GM18517 (cell line): ENCODE measurements around the gene USP30.
A peak's percentile ranks its signal among the peaks of the same experiment; 100 is the strongest.

Source experiments
- ATAC-seq: cut with Tn5 transposase; IDR thresholded peaks from one replicate; pipeline ENCODE4 v1.9.1; 2021; ENCODE audit warnings: mild to moderate bottlenecking, moderate library complexity; ENCODE audit not compliant: unreplicated experiment

The USP30 gene

GRCh38 chr12:109097140-109097434 is 44.7 kb downstream of the USP30 start:
- ATAC-seq, result no peak

GRCh38 chr12:109097435-109098182 is 45.2 kb downstream of the USP30 start, which contains the start of gene UNG:
TSS of gene UNG (plus strand) at chr12:109097597. CDS start at chr12:109097680, 83 bp downstream.
- ATAC-seq, result peak; percentile 68

DNA sequence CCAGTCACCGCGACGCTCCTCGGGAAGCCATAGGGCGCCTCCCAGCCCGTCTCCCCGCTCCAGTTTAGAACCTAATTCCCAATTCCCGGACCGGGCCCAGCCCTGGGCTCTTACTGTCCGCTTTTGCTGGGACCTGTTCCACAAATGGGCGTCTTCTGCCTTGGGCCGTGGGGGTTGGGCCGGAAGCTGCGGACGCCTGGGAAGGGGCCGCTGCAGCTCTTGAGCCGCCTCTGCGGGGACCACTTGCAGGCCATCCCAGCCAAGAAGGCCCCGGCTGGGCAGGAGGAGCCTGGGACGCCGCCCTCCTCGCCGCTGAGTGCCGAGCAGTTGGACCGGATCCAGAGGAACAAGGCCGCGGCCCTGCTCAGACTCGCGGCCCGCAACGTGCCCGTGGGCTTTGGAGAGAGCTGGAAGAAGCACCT is 45.8 kb downstream of the USP30 start:
- peak; percentile 35 for ATAC-seq

GRCh38 chr12:109098651-109099050 is 46.3 kb downstream of the USP30 start:
- no peak for ATAC-seq

DNA sequence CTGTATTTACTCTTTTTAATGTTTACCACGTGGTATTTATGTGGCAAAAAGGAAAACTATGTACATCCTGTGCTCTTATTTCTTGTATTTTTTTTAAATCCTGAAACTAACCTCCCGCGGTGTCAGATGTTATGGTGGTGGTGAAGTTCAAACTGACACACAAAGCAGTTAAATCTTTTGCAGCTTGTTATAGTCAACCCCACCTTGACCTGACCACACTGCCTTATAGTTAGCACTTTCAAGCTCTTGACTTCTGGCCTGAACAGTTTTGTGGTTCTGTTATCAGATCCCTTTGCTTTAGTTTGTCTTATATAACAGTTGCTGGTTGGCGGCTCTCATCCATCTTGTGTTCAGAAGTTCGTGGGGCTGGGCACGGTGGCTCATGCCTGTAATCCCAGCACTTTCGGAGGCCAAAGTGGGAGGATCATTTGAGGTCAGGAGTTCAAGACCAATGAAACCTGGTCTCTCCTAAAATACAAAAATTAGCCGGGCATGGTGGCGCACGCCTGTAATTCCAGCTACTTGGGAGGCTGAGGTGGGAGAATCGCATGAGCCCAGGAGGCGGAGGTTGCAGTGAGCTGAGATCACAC is 47.1 kb downstream of the USP30 start:
- ATAC-seq, result no peak

DNA sequence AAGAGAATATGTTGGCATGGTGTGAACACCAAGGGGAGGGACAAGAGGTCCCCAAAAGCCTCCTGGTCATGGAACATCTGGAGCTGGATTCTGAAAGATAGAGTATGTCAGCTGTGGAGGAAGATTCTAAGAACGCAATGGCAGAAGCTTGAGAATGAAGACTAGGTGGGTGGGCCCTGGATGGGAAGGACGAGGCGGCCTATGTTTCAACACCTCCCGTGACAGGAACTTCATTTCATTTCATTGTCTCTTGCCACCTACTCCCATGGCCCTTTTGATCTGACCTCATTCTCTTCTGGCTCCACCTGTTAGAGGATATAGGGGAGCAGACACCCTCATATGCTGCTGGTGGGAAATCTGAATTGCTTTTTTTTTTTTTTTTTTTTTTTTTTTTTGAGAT is 48.4 kb downstream of the USP30 start:
- no peak for ATAC-seq

GRCh38 chr12:109102491-109102890 is 50.1 kb downstream of the USP30 start:
- no peak for ATAC-seq

DNA sequence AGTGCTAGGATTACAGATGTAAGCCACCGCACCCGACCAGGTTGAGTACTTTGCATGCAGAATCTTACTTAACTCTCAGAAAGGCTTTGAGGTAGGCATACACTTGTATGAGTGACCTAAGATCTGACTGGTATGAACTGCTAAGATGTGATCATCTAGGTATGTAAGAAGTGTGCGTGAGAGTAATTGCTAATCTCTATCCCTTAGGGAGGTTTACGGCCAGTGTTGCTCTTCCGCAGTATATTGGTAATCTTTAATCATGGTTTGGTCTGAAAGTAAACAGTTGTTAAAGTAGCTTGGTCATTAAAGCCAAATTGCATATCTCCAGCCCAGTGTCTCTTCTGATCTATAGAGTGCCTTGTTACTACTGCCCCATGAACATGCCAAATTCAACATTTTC is 52.8 kb downstream of the USP30 start:
- ATAC-seq, result no peak

- no peak for ATAC-seq
These were observed 57.5 kb downstream of the USP30 start for GRCh38 chr12:109109746-109110350.

- ATAC-seq, result no peak
These were observed 58.7 kb downstream of the USP30 start for GRCh38 chr12:109110988-109111495.

DNA sequence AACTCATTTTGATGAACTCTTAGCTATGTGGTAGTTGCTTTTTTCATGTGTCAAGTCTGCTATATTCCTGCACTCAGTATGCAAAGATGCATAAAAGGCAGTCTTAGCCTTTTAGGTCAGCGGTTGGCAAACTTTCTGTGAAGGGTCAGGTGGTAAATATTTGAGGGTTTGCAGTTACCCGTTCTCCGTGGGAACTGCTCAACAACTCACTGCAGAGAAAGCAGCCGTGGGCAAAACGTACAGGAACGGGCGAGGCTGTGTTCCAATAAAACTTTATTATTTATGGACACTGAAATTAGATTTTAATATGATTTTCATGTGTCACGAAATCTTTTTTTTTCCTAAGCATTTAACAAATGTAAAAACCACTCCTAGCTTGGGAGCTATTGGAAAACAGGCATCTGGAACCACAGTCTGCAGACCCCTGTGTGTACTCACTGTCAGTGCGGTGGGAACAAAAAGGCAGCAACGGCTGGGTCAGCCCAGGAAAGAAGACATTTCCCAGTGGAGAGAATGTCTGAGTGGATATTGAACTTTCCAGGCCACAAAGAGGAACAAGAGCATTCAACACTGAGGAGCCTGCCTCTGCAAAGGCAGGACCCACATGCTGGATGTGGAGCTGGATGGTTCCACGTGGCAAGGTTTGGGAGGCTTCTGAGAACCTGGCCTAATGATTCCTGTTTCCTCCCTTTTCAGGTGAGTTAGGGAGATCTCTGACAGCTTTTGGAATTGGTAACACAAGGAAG is 60.5 kb downstream of the USP30 start:
- ATAC-seq, result no peak

GRCh38 chr12:109113661-109114321 is 61.4 kb downstream of the USP30 start:
- ATAC-seq, result no peak

DNA sequence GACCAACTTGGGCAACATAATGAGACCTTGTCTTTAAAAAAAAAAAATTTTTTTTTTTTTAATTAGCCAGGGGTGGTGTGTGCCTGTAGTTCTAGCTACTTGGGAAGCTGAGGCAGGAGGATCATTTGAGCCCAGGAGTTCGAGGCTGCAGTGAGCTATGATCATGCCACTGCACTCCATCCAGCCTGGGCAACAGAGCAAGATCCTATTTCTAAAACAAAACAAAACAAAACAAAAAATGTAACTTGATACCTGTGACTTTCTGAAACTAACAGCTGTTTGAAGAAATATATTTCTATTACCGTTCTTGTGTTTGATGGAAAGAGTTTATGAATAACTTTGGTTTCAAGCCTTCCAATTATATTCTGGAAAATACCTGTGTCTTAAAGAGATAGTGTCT is 62.3 kb downstream of the USP30 start:
- no peak for ATAC-seq

- ATAC-seq, result no peak
These were observed 63.0 kb downstream of the USP30 start for GRCh38 chr12:109115404-109115757.

DNA sequence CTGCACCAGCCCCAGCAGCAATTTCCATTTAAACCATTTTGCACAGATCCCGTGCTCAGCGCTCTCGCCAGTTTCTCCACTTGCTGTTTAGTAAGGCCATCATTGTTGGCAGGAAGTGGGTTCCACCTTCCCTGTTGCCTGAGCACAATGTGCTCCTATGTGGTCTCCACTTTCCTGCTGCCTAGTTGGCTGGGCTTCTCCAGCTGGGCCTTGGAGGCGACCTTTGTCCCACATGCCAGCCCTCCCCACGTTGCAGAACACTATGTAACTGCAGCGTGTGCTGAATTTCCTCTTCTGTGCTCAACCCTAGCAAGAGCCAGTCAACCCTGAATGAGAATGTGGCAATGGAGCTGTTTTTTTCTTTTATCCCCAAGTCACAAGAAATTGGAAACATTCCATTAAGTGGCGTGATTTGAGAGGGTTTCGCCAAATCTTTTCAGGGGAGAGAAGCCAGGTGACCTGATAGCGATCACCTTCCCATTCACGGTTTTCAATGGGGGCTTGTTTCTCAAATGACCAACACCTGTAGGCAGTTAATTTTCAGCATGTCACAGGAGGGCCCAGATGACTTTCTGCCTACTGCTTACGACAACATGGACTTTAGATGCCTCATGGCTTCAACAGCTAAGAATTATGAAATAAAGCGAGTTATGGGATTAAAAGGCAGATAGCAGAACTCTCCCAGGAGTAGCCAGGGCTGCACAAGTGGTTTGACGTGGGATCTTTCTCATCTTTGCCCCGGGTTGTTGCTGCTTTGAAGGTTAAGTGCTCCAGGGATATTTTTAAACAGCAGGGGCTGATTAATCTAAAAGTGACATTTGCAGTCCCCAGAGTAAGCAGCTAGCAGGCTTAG is 63.6 kb downstream of the USP30 start, which contains the start of gene ACACB:
Gene ACACB, plus strand, starts transcription at position 830 of the 853 bp plus-strand sequence. CDS start 22,819 bp downstream, outside the sequence.
- no peak for ATAC-seq

- ATAC-seq, result no peak
These were observed 64.2 kb downstream of the USP30 start for GRCh38 chr12:109116611-109116949.

DNA sequence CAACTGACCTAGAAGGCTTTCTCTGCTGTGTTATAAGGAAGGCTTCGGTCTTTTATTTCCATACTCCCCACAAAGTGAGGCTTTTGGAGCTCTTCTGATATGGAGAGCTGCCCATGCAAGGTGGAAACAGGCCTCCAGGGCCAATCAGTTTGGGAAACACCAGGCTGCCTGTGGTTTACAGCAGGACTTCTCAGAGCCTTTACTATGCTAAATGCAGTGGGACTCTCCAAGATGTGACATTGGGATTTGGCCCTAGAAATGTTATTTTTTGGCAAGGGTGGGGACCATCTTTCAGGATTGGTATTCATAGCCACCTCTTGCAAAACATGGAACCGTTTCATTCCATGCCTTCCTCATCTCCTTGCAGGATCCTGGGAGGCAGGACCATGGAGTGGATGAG is 67.7 kb downstream of the USP30 start:
- no peak for ATAC-seq

DNA sequence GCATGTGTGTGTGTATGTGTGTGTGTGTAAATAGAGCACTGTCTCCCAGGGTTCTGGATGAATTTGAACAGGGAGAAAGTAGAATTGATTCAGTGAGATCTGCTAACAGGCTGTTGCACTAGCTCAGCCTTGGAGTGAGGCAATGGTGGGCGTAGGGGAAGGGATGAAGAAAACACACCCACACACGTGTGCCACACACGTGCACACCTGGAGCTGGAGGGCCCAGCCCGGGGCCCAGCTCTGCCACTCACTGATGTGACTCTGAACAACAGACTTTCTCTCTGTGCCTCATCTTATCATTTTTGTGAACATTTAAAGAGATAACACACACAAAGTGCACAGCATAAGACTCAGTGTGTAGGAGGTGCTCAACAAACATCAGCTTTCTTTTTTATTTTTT is 68.2 kb downstream of the USP30 start:
- no peak for ATAC-seq

GRCh38 chr12:109121346-109121880 is 69.0 kb downstream of the USP30 start:
- ATAC-seq, result no peak
